Karpas-422 (cell line): ENCODE results near the gene TBC1D20. TPM values are rescaled to one million over a fixed set of nuclear protein-coding genes. Genes with fewer than 3 reads are reported as not detected.
"Not testable (repeated sequence)": the region's sequence is repeated elsewhere in the genome, so short reads cannot be mapped to it uniquely, and the experiment has no call there.

ENCODE experiments used
- DNase-seq: peaks from one replicate; pipeline ENCODE4 v3.0.0-alpha.2; 2015
- H2AFZ ChIP-seq: fragments of 200-600 bp; sonication (generic); 2 replicates; pipeline ENCODE4 v1.6.1; 2014; ENCODE audit warnings: antibody characterized with exemption, low read length, mixed read lengths
- H3K27ac ChIP-seq: fragments of 200-600 bp; sonication (generic); 2 replicates; pipeline ENCODE4 v1.5.1; 2014; ENCODE audit warnings: mild to moderate bottlenecking, low read length, moderate library complexity
- H3K27me3 ChIP-seq: fragments of 200-600 bp; sonication (generic); 2 replicates; pipeline ENCODE4 v1.6.1; 2014; ENCODE audit warnings: low read length, mixed read lengths
- H3K36me3 ChIP-seq: fragments of 200-600 bp; sonication (generic); 2 replicates; pipeline ENCODE4 v1.6.1; 2014; ENCODE audit warnings: low read length, mixed read lengths; ENCODE audit not compliant: insufficient read depth
- H3K4me1 ChIP-seq: fragments of 200-600 bp; sonication (generic); 2 replicates; pipeline ENCODE4 v1.6.1; 2014; ENCODE audit warnings: mild to moderate bottlenecking, low read length, mixed read lengths
- H3K4me2 ChIP-seq: fragments of 200-600 bp; sonication (generic); 2 replicates; pipeline ENCODE4 v1.6.1; 2014; ENCODE audit warnings: low read length, low read depth, mild to moderate bottlenecking; ENCODE audit not compliant: poor library complexity, severe bottlenecking
- H3K4me3 ChIP-seq: fragments of 200-600 bp; sonication (generic); 2 replicates; pipeline ENCODE4 v1.5.1; 2014; ENCODE audit warnings: mild to moderate bottlenecking, antibody characterized with exemption, low read length, mixed read lengths
- H3K79me2 ChIP-seq: fragments of 200-600 bp; sonication (generic); 2 replicates; pipeline ENCODE4 v1.6.1; 2014; ENCODE audit warnings: mild to moderate bottlenecking, low read length, mixed read lengths
- H3K9ac ChIP-seq: fragments of 200-600 bp; sonication (generic); 2 replicates; pipeline ENCODE4 v1.6.0; 2014; ENCODE audit warnings: low read length
- H3K9me2 ChIP-seq: fragments of 200-600 bp; sonication (generic), shearing (Covaris generic); replicated peaks from 2 replicates; pipeline ENCODE4 v1.6.0; 2014; ENCODE audit warnings: mild to moderate bottlenecking, low read length, moderate library complexity; ENCODE audit not compliant: insufficient read depth
- H3K9me3 ChIP-seq: fragments of 300-700, 200-600 bp; sonication (generic); 2 replicates; pipeline ENCODE4 v1.6.1; 2014; ENCODE audit warnings: low read length, mixed read lengths
- H4K20me1 ChIP-seq: fragments of 200-600 bp; sonication (generic); 2 replicates; pipeline ENCODE4 v1.6.1; 2014; ENCODE audit warnings: mild to moderate bottlenecking, antibody characterized with exemption, low read length, low read depth; ENCODE audit not compliant: insufficient read depth
- total RNA-seq: library from RNA; depleted of rRNA; stranded (reverse); fragments of >200 nt; shearing (Covaris generic); gene quantifications from 2 replicates; pipeline ENCODE4 v1.2.3, GENCODE V29; 2014; ENCODE audit warnings: low replicate concordance; rRNA removed

The TBC1D20 gene
- 26.1 and 33.9 TPM in 2 replicates for total RNA-seq

- Histone ChIP-seq H3K9me3 (no peaks in the 10 kb centered on the region), H3K4me3 (peak within 1 kb of the TSS; percentile 71)
- DNase-seq = peak; percentile 96
Measured at GRCh38 chr20:462199-462991, at the start of gene TBC1D20. TBC1D20 (minus strand) TSS chr20:462533; CDS start chr20:462405, 128 bp downstream.

GRCh38 chr20:510328-511057 lies 48.2 kb upstream of the TBC1D20 start:
- H3K4me3 ChIP-seq, H3K27me3 ChIP-seq, H3K27ac ChIP-seq, H3K9ac ChIP-seq, H3K9me2 ChIP-seq, H3K4me2 ChIP-seq, H3K9me3 ChIP-seq, H2AFZ ChIP-seq, DNase-seq: not testable (repeated sequence)
- Histone ChIP-seq H3K36me3 (peaks cover 43% of the 10 kb centered on the region), H3K4me1 (peaks cover 56% of the 10 kb centered on the region), H4K20me1 (peaks cover 52% of the 10 kb centered on the region), H3K79me2 (peaks cover 95% of the 10 kb centered on the region)

More at GRCh38 chr20:462199-462991, at the start of gene TBC1D20:
- no peaks in the 10 kb centered on the region for H3K27me3 ChIP-seq
- no peaks in the 10 kb centered on the region for H3K9me2 ChIP-seq
- peak within 1 kb of the TSS; percentile 40 for H3K27ac ChIP-seq
- H2AFZ ChIP-seq = peak within 1 kb of the TSS; percentile 78
- H3K4me2 ChIP-seq = peak within 1 kb of the TSS; percentile 89
- no peaks in the 10 kb centered on the region for H3K36me3 ChIP-seq
- peaks cover 28% of the 10 kb centered on the region for H3K4me1 ChIP-seq
- H4K20me1 ChIP-seq = peaks cover 4% of the 10 kb centered on the region; the same call in 1 of the 2 replicates
- H3K9ac ChIP-seq = peak within 1 kb of the TSS; percentile 91
- H3K79me2 ChIP-seq = peaks cover 47% of the 10 kb centered on the region

GRCh38 chr20:508364-508787 lies 46.0 kb upstream of the TBC1D20 start:
- H3K9ac ChIP-seq = not testable (repeated sequence)

GRCh38 chr20:507761-508332 lies 45.5 kb upstream of the TBC1D20 start:
- no peak for DNase-seq
- Histone ChIP-seq H4K20me1 (peaks cover 35% of the 10 kb centered on the region), H3K9me3 (no peaks in the 10 kb centered on the region), H3K27me3 (no peaks in the 10 kb centered on the region), H2AFZ (no peak overlapping the region), H3K27ac (no peak overlapping the region), H3K4me3 (no peak overlapping the region), H3K36me3 (peaks cover 51% of the 10 kb centered on the region), H3K4me2 (no peak overlapping the region), H3K9me2 (no peaks in the 10 kb centered on the region), H3K4me1 (peaks cover 42% of the 10 kb centered on the region), H3K79me2 (peaks cover 83% of the 10 kb centered on the region), H3K9ac (no peak overlapping the region)

More at GRCh38 chr20:508364-508787, 46.0 kb upstream of the TBC1D20 start:
- H3K27me3 ChIP-seq, H3K9me3 ChIP-seq, DNase-seq, H3K9me2 ChIP-seq, H3K4me3 ChIP-seq, H2AFZ ChIP-seq, H3K4me2 ChIP-seq, H3K27ac ChIP-seq: not testable (repeated sequence)
- H3K79me2 ChIP-seq = peaks cover 84% of the 10 kb centered on the region
- peaks cover 42% of the 10 kb centered on the region for H3K4me1 ChIP-seq
- H4K20me1 ChIP-seq = peaks cover 37% of the 10 kb centered on the region
- peaks cover 47% of the 10 kb centered on the region for H3K36me3 ChIP-seq

GRCh38 chr20:507006-507758 lies 44.8 kb upstream of the TBC1D20 start:
- no peak for DNase-seq
- H4K20me1 ChIP-seq = peaks cover 29% of the 10 kb centered on the region

GRCh38 chr20:504632-505075 lies 42.3 kb upstream of the TBC1D20 start:
- H4K20me1 ChIP-seq = peaks cover 22% of the 10 kb centered on the region
- H3K4me1 ChIP-seq = peaks cover 22% of the 10 kb centered on the region
- no peak for DNase-seq
- no peak overlapping the region for H3K9ac ChIP-seq
- peaks cover 67% of the 10 kb centered on the region for H3K36me3 ChIP-seq
- no peak overlapping the region for H3K27ac ChIP-seq
- H3K9me3 ChIP-seq = no peaks in the 10 kb centered on the region
- no peak overlapping the region for H3K4me3 ChIP-seq
- peaks cover 52% of the 10 kb centered on the region for H3K79me2 ChIP-seq
- no peak overlapping the region for H3K4me2 ChIP-seq
- no peak overlapping the region for H2AFZ ChIP-seq
- H3K9me2 ChIP-seq = no peaks in the 10 kb centered on the region
- no peaks in the 10 kb centered on the region for H3K27me3 ChIP-seq

More at GRCh38 chr20:507006-507758, 44.8 kb upstream of the TBC1D20 start:
- H3K9me2 ChIP-seq = no peaks in the 10 kb centered on the region
- H3K36me3 ChIP-seq = peaks cover 54% of the 10 kb centered on the region
- no peak overlapping the region for H3K27ac ChIP-seq
- H3K27me3 ChIP-seq = no peaks in the 10 kb centered on the region
- peaks cover 42% of the 10 kb centered on the region for H3K4me1 ChIP-seq
- H3K4me2 ChIP-seq = no peak overlapping the region
- H3K9me3 ChIP-seq = no peaks in the 10 kb centered on the region
- H2AFZ ChIP-seq = no peak overlapping the region
- H3K4me3 ChIP-seq = no peak overlapping the region
- H3K9ac ChIP-seq = no peak overlapping the region
- H3K79me2 ChIP-seq = peaks cover 77% of the 10 kb centered on the region

- Histone ChIP-seq H2AFZ (no peak overlapping the region), H3K4me2 (no peak overlapping the region), H3K4me3 (no peak overlapping the region), H3K9ac (no peak overlapping the region), H3K27ac (no peak overlapping the region), H4K20me1 (peaks cover 14% of the 10 kb centered on the region; the same call in 1 of the 2 replicates), H3K27me3 (no peaks in the 10 kb centered on the region), H3K79me2 (peaks cover 37% of the 10 kb centered on the region), H3K9me2 (no peaks in the 10 kb centered on the region), H3K36me3 (peaks cover 70% of the 10 kb centered on the region), H3K9me3 (no peaks in the 10 kb centered on the region), H3K4me1 (peaks cover 18% of the 10 kb centered on the region)
- no peak for DNase-seq
Measured at GRCh38 chr20:503048-503737, 40.9 kb upstream of the TBC1D20 start.
